ENCODE results near the gene SLC9A3. TPM values are rescaled to one million over a fixed set of nuclear protein-coding genes. Genes with fewer than 3 reads are reported as not detected.
"Not testable (repeated sequence)": the region's sequence is repeated elsewhere in the genome, so short reads cannot be mapped to it uniquely, and the experiment has no call there.

Gene SLC9A3
- total RNA-seq, 2 donors from 2014 or later, result 1.6 to 2.2 TPM

DNA sequence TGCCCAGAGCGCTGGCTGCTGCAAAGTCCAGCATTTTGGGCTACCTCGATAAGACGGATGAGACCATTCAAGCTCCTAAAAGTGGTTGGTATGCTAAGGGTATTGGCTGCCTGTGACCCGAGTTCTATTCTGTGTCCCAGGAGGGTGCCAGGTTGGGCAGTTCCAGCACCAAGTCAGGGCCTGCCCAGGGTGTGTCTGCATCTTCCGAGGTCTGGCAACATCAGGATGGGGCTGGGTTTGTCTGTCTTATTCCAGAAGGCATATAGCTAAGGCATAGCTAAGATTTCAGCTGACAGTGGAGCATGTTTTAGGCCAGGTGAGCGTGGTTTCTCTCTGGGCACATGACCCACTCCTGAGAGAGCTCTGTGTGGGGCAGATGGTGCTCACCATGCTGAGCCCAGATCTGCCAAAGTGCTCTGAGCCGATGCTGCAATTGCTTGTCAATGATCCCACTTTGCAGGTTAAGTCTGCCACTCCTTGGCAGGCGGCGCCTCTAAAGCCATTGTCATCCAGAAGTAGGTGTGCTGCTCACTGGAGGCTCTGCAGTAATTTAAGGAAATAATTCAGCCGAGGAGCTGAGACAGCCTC is 7.8 kb downstream of the SLC9A3 start:
- Mint-ChIP-seq H3K36me3 (ENCODE audit: low read depth) (no peaks in the 10 kb centered on the region), H3K9me3 (no peaks in the 10 kb centered on the region), H3K4me3 (no peak overlapping the region), H3K27me3 (peaks cover 22% of the 10 kb centered on the region), H3K4me1 (peaks cover 9% of the 10 kb centered on the region), H3K27ac (no peak overlapping the region)
- ATAC-seq (replicated peaks), result no peak

DNA sequence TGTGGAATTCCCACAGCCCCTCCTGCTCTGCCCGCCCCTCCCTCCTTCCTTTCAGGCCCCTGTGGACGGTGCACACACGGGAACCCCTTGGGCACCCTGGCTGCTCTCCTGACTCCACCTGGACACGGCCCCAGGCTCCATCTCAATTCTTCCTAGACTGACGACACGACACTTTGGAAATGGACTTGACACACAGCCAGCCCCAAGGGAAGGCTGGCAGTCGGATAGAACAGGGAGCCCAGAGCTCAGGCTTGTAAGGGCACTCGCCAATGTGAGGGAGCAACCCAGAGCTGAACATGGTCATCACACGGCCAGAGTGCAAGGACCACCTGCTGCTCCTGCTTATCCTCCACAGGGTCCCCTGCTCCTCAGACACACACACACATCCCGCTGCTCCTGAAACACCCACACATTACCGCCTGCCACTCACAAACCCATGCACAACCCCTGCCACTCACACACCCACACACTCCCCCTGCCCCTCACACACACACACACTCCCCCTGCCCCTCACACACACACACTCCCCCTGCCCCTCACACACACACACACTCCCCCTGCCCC is 8.9 kb downstream of the SLC9A3 start:
- Mint-ChIP-seq H3K4me1 (peaks cover 9% of the 10 kb centered on the region), H3K27ac (no peak overlapping the region), H3K27me3 (peaks cover 19% of the 10 kb centered on the region), H3K4me3 (no peak overlapping the region), H3K9me3 (no peaks in the 10 kb centered on the region), H3K36me3 (ENCODE audit: low read depth) (no peaks in the 10 kb centered on the region)
- ATAC-seq (replicated peaks), result no peak

DNA sequence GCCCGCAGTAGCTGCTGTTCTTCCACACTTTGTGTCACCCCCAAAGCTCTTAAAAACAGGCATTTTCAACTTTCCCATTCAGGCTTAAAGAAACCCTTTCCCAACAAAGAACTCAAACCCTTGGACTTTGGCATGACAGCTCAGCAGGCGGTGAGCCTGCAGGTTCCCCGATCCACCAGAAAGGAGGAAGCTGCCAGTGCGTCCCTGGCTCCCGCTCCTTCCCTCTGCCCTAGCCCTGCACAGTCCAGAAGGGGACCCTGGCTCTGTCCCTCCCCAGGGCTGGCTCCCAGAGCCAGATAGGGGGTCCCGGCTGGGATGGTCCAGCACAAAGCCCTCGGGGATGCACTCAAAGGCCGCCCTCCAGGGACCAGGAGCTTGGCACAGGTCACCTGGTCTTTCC is 9.6 kb downstream of the SLC9A3 start:
- Mint-ChIP-seq H3K27ac (no peak overlapping the region), H3K36me3 (ENCODE audit: low read depth) (no peaks in the 10 kb centered on the region), H3K27me3 (peaks cover 19% of the 10 kb centered on the region), H3K9me3 (no peaks in the 10 kb centered on the region), H3K4me3 (no peak overlapping the region), H3K4me1 (peaks cover 9% of the 10 kb centered on the region)
- no peak for ATAC-seq (replicated peaks)

DNA sequence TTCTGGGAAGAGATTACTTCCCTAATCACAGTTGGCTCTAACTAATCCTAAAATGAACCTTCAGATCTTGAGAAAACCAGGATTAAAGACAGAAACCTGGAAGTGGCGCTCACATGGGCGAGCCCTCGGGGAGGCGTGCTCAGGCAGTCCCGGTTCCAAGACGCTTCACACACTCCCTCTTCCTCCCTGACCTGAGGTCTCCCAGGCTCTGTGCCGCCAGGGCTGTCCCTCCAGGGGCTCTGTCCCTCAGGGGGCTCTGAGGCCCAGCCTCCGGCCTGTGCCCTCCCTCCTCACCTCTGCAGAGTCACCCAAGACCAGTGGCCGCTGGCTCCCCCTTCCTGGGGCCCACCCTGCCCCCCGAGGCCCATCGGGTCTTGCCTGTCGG is 10.2 kb downstream of the SLC9A3 start:
- no peak overlapping the region for H3K27ac Mint-ChIP-seq
- no peaks in the 10 kb centered on the region for H3K36me3 Mint-ChIP-seq (ENCODE audit: low read depth)
- no peaks in the 10 kb centered on the region for H3K9me3 Mint-ChIP-seq
- no peak for ATAC-seq (replicated peaks)
- H3K4me1 Mint-ChIP-seq, result peaks cover 9% of the 10 kb centered on the region
- H3K27me3 Mint-ChIP-seq, result peaks cover 19% of the 10 kb centered on the region
- no peak overlapping the region for H3K4me3 Mint-ChIP-seq

DNA sequence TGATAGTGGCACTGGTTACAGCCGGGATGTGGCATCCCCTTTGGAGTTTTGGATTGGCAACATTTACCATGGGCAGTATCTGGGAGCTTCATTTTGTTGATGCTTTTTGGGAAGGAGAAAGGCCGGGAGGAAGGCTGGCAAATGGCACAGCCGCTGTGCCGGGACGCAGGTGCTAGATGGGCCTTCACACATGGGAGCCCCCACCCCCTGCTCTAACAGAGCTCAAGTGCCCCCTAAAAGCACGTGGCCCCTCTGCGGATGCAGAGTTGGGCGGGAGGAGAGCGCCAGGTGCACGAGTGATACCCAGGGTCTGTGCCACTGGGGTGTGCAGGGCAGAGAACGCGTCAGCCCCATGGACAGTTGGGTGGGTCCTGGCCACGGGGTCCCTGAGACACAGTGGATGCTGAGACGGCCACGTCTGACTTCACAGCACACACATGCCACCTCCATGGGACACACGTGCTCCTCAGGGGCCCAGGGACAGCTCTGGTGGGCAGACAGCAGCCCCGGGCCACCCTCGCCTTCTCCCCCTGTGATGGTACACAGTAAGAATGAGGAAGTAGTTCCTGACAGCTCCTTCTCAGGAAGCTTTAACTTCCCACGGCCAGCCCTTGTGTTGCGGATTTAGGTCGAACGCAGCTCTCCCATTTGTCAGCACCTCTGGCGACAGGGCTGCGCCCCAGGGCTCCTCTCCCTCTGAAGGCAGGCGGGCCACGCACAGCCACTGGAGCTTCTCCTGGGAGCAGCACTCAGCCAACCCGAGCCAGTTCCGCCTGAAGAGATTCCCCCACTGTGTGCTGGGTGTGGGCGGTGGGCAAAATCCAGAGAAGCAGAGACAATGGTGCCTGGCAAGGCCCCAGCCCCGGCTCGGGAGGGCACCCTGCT is 10.8 kb downstream of the SLC9A3 start:
- no peaks in the 10 kb centered on the region for H3K36me3 Mint-ChIP-seq (ENCODE audit: low read depth)
- ATAC-seq (replicated peaks), result no peak
- peaks cover 19% of the 10 kb centered on the region for H3K27me3 Mint-ChIP-seq
- H3K9me3 Mint-ChIP-seq, result no peaks in the 10 kb centered on the region
- H3K4me1 Mint-ChIP-seq, result peaks cover 9% of the 10 kb centered on the region
- no peak overlapping the region for H3K4me3 Mint-ChIP-seq
- H3K27ac Mint-ChIP-seq, result no peak overlapping the region

DNA sequence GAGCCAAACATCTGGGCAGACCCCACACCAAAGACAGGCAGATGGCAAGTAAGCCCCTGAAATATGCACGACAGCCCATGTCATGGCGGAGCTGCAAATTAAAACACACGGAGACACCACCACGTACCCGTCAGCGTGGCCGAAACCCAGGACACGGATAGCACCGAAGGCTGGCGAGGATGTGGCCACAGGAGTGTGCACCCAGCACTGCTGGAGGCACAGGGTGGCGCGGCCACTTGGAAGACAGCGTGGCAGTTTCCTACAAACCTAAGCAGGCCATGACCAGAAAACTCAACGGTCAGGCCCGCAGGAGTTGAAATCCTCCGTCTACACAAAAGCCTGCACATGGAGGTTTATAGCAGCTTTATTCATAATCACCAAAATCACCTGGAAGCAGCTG is 12.8 kb downstream of the SLC9A3 start:
- Mint-ChIP-seq H3K27me3 (peaks cover 6% of the 10 kb centered on the region), H3K4me1 (no peaks in the 10 kb centered on the region), H3K9me3 (no peaks in the 10 kb centered on the region), H3K36me3 (ENCODE audit: low read depth) (no peaks in the 10 kb centered on the region), H3K27ac (no peak overlapping the region), H3K4me3 (no peak overlapping the region)
- no peak for ATAC-seq (replicated peaks)

DNA sequence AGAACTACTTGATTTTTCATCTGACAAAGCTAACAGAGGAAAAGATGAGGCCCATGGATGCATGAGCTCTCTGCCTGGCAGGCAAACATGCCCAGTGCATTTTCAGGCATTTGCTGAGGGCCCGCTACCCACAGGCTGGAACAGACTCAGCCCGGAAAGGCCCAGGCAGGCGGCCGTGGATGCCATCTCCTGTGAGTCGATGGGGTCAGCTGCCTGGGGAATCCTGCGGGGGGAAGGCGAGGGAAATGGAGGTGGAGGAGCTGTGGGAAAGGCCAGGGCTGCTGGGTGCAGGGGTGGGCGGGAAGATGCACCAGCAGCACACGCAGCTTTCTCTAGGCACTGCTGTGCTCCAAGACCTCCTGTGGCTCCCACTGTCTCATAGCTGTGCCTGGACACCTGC is 13.7 kb downstream of the SLC9A3 start:
- Mint-ChIP-seq H3K36me3 (ENCODE audit: low read depth) (no peaks in the 10 kb centered on the region), H3K4me1 (no peaks in the 10 kb centered on the region), H3K27me3 (no peaks in the 10 kb centered on the region), H3K4me3 (no peak overlapping the region), H3K27ac (no peak overlapping the region), H3K9me3 (no peaks in the 10 kb centered on the region)
- ATAC-seq (replicated peaks), result no peak

DNA sequence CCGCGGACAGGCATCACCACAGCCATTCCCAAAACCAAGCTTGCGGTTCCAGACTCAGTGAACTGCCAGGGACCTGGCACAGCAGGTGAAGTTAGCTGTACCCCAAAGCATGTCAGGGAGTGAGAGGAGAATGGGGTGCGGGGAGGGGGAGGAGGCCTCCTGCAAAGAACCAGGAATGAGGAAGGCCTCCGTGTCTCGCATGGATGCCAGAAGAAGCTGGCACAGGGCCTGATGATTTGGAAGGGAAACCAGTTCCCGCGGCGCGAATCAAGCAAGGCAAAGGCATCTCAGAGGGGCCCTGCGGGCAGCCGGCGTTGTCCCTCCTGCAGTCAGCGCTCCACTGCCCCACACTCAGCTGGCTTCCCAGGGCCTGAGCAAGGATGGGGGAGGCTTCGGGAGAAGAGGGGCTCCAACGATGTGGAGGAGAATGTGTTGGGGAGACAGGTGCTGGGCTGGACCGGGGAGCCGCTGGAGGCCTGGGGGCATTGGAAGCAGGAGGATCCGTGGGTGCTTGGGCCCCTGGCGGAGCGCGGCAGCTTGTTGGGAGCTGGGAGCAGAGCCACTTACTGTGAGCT is 14.6 kb downstream of the SLC9A3 start:
- no peak for ATAC-seq (replicated peaks)
- H3K9me3 Mint-ChIP-seq, result no peaks in the 10 kb centered on the region
- H3K4me1 Mint-ChIP-seq, result no peaks in the 10 kb centered on the region
- H3K4me3 Mint-ChIP-seq, result no peak overlapping the region
- H3K36me3 Mint-ChIP-seq (ENCODE audit: low read depth), result no peaks in the 10 kb centered on the region
- H3K27ac Mint-ChIP-seq, result no peak overlapping the region
- H3K27me3 Mint-ChIP-seq, result no peaks in the 10 kb centered on the region

DNA sequence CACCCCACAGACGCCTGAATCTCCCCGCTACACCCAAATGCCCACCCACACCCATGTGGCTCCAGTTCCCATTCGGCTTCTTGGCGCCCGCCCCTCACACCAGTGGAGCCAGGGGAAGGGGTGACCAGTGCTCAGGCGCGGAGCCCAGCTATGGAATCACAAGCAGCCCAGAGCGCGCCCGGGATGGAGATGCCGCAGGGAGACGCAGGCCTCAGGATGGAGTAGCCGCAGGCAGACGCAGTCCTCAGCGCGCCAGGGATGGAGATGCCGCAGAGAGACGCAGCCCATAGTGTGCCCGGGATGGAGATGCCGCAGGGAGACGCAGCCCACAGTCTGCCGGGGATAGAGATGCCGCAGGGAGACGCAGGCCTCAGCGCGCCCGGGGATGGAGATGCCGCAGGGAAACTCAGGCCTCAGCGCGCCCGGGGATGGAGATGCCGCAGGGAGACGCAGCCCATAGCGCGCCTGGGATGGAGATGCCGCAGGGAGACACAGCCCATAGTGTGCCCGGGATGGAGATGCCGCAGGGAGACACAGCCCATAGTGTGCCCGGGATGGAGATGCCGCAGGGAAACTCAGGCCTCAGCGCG is 16.2 kb downstream of the SLC9A3 start:
- not testable (repeated sequence) for H3K27ac Mint-ChIP-seq

DNA sequence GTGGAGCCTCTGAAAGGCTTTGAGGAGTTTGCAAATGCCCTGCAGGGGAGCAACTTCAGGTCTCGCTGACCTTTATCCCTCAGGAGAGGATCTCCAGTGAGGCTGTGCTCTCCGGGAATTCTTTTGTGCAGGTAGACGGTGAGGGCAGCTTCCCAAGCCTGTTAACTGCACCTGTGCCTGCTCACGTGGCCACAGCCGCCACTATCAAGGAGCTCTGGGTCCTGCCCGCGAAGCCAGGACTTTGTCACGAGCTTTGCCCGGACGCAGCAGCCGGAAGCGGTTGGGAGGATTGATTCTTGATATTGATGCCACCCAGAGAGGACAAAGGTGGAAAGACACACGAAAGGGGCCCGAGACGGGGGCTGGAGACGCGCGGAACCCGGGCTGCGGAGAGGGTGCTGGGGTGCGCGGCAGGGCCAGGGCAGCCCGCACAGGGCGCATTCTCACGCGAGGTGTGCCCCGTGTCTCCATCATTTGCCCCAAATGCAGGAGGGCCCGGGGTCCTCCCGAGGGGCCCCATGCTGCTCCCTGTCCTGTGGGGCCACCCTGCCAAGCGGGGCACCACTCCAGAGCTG is 18.2 kb downstream of the SLC9A3 start:
- H3K9me3 Mint-ChIP-seq, result no peaks in the 10 kb centered on the region
- peaks cover 4% of the 10 kb centered on the region for H3K27me3 Mint-ChIP-seq
- no peak overlapping the region for H3K27ac Mint-ChIP-seq
- no peak for ATAC-seq (replicated peaks)
- H3K4me1 Mint-ChIP-seq, result no peaks in the 10 kb centered on the region
- no peak overlapping the region for H3K4me3 Mint-ChIP-seq
- no peaks in the 10 kb centered on the region for H3K36me3 Mint-ChIP-seq (ENCODE audit: low read depth)

More for the DNA sequence above, 16.2 kb downstream of the SLC9A3 start:
- not testable (repeated sequence) for H3K27me3 Mint-ChIP-seq; H3K4me3 Mint-ChIP-seq; H3K36me3 Mint-ChIP-seq (ENCODE audit: low read depth); H3K9me3 Mint-ChIP-seq; H3K4me1 Mint-ChIP-seq; ATAC-seq (replicated peaks)

DNA sequence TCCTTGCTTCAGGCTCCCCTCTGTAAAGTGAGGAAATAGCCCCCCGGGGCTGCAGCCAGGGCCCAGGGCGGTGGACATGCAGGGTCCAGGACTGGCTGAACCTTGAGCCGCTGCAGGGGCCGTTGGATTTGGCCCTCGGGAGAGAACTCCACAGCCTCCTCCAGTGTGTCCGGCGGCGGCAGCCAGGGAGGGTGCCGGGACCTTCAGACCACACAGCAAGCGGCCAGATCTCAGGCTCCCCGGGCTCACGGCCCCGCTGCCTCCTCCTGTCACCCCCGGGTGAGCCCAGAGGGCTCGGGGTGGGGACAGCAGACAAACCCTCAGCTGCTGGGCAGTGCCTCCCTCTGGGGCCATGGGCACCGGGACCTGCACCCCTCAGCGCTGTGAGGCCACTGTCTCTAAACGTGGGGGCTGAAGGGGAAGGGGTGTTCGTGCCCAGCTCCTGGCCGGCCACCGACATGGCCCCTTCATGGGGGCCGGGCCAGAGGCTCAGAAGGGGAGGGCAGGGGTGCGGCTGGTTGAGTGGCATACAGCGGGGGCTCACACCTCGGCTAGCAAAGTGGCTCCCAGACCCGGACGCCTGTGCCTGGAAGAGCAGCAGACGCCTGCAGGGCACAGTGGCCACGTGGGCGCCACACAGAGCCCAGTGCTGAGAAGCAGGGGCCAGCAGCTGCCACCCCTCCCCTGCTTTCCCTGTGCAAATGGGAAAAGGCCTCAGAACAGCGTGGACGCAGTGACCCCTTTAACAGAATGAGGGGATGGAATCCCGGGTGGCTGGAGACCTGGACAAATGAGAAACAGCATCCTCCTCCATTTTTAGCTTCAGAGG is 19.7 kb downstream of the SLC9A3 start:
- no peaks in the 10 kb centered on the region for H3K9me3 Mint-ChIP-seq
- peaks cover 7% of the 10 kb centered on the region for H3K27me3 Mint-ChIP-seq
- ATAC-seq (replicated peaks), result no peak
- no peak overlapping the region for H3K4me3 Mint-ChIP-seq
- no peaks in the 10 kb centered on the region for H3K36me3 Mint-ChIP-seq (ENCODE audit: low read depth)
- H3K27ac Mint-ChIP-seq, result no peak overlapping the region
- H3K4me1 Mint-ChIP-seq, result no peaks in the 10 kb centered on the region

DNA sequence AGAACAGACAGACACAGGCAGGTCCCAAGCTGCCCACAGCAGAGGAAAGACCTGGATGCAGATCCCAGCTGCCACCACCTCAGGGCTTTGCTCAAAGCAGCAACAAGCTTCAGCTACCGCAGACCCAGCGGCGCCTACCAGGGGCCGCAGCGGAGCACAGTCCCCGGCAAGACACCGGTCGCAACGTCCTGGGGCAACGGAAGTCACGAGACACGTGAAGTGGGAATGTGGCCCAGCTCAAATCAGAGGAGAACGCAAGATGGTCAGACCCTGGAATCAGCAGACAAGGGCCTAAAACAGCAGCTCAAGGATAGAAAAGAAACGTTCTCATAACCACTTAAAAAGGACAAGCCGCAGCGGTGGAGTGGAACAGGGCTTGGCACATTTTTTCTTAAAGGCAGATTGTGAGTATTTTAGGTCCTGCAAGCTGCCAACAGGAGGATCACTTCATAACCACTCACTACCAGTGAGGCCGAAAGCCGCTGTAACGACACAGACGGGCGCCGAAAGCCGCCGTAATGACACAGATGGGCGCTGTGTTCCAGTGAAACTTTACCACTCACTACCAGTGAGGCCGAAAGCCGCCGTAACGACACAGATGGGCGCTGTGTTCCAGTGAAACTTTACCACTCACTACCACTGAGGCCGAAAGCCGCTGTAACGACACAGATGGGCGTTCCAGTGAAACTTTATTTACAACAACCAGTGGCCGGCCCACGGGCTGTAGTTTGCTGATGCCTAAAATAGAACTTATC is 21.7 kb downstream of the SLC9A3 start:
- no peak overlapping the region for H3K27ac Mint-ChIP-seq
- no peaks in the 10 kb centered on the region for H3K4me1 Mint-ChIP-seq
- H3K36me3 Mint-ChIP-seq (ENCODE audit: low read depth), result no peaks in the 10 kb centered on the region
- no peak overlapping the region for H3K4me3 Mint-ChIP-seq
- no peak for ATAC-seq (replicated peaks)
- H3K9me3 Mint-ChIP-seq, result no peaks in the 10 kb centered on the region
- peaks cover 12% of the 10 kb centered on the region for H3K27me3 Mint-ChIP-seq

DNA sequence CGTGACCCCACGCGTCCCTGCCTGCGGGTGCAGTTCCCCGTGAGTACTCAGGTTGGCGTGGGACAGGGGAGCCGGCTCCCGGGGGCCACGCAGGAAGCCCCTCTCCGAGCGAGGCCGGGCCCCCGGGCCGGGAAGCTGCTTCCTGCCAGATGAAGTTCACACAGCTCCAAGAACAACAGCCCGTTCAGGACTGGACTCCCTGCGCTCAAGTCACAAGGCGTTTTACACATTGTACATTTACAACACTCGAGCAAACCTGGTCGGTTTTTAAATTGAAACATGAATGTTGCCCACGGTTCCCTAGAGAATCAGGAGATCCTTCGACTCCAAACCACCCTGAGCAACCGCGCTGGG is 22.4 kb downstream of the SLC9A3 start:
- Mint-ChIP-seq H3K27me3 (peaks cover 12% of the 10 kb centered on the region), H3K9me3 (no peaks in the 10 kb centered on the region), H3K27ac (no peak overlapping the region), H3K4me3 (no peak overlapping the region), H3K36me3 (ENCODE audit: low read depth) (no peaks in the 10 kb centered on the region), H3K4me1 (no peaks in the 10 kb centered on the region)
- no peak for ATAC-seq (replicated peaks)

Measured in activated T-helper 17 cell treated with anti-CD3 and anti-CD28 coated beads, Interleukin-2, amount 50 U/mL, for 72 hours (primary cell).